ENCODE results near the gene RGL1. TPM values are rescaled to one million over a fixed set of nuclear protein-coding genes. Genes with fewer than 3 reads are reported as not detected.

RGL1 gene
- total RNA-seq, 1 donor from 2014 or later, result 5.9 TPM

DNA sequence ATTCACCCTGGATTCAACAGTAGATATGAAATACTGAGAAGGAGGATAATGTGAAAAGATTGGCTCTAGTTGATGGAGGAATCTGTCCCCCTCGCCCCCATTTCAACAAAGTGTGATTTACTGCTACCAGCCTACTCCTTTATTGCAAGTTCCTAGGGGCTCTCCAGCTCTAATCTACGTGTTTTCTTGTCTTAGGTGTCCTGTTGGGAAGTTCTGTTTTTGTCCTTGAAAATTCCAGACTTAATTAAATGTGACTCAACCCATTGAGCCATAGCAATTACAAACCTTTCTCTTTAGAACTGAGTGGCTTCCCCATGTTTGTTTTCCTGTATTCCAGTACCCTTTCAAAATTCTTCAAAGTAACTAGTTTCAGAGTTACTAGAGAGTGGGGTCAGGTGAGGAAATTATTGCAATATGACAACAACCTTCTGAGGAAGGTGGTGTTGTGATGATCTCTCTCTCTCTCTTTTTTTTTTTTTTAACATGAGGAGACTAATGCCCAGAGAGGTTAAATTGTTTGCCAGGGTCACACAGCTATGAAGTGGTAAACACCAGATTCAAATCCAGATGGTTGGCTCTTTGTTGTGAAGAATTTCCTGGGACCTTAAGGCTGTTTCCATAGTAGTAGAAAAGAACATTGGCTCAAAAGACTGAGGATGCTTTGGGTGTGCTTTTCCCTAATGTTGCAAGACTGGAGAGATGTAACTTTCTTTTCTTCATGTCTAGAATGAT, 3.5 kb downstream of the RGL1 start:
- H3K4me1 Mint-ChIP-seq (ENCODE audit: low read depth), result peaks cover 20% of the 10 kb centered on the region
- no peaks in the 10 kb centered on the region for H3K36me3 Mint-ChIP-seq (ENCODE audit: insufficient read depth)
- DNase-seq (ENCODE audit: low spot score, unreplicated experiment), result no peak
- H3K4me3 Mint-ChIP-seq (ENCODE audit: low read depth), result no peak overlapping the region
- TF ChIP-seq, protein P1, sequence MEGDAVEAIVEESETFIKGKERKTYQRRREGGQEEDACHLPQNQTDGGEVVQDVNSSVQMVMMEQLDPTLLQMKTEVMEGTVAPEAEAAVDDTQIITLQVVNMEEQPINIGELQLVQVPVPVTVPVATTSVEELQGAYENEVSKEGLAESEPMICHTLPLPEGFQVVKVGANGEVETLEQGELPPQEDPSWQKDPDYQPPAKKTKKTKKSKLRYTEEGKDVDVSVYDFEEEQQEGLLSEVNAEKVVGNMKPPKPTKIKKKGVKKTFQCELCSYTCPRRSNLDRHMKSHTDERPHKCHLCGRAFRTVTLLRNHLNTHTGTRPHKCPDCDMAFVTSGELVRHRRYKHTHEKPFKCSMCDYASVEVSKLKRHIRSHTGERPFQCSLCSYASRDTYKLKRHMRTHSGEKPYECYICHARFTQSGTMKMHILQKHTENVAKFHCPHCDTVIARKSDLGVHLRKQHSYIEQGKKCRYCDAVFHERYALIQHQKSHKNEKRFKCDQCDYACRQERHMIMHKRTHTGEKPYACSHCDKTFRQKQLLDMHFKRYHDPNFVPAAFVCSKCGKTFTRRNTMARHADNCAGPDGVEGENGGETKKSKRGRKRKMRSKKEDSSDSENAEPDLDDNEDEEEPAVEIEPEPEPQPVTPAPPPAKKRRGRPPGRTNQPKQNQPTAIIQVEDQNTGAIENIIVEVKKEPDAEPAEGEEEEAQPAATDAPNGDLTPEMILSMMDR (IDR thresholded peaks at IDR 0.05; ENCODE audit: unreplicated experiment), result no peak
- H3K27ac Mint-ChIP-seq, result no peak overlapping the region
- no peaks in the 10 kb centered on the region for H3K9me3 Mint-ChIP-seq (ENCODE audit: low read depth)
- H3K27me3 Mint-ChIP-seq, result peaks cover 6% of the 10 kb centered on the region

- Mint-ChIP-seq H3K27me3 (peaks cover 6% of the 10 kb centered on the region), H3K9me3 (ENCODE audit: low read depth) (no peaks in the 10 kb centered on the region), H3K27ac (no peak overlapping the region), H3K4me3 (ENCODE audit: low read depth) (no peak overlapping the region), H3K4me1 (ENCODE audit: low read depth) (peaks cover 22% of the 10 kb centered on the region), H3K36me3 (ENCODE audit: insufficient read depth) (no peaks in the 10 kb centered on the region)
- TF ChIP-seq, protein P1 (IDR thresholded peaks at IDR 0.05; ENCODE audit: unreplicated experiment), result no peak
- no peak for DNase-seq (ENCODE audit: low spot score, unreplicated experiment)
These were observed 5.2 kb downstream of the RGL1 start for GRCh38 chr1:183810121-183810520.

DNA sequence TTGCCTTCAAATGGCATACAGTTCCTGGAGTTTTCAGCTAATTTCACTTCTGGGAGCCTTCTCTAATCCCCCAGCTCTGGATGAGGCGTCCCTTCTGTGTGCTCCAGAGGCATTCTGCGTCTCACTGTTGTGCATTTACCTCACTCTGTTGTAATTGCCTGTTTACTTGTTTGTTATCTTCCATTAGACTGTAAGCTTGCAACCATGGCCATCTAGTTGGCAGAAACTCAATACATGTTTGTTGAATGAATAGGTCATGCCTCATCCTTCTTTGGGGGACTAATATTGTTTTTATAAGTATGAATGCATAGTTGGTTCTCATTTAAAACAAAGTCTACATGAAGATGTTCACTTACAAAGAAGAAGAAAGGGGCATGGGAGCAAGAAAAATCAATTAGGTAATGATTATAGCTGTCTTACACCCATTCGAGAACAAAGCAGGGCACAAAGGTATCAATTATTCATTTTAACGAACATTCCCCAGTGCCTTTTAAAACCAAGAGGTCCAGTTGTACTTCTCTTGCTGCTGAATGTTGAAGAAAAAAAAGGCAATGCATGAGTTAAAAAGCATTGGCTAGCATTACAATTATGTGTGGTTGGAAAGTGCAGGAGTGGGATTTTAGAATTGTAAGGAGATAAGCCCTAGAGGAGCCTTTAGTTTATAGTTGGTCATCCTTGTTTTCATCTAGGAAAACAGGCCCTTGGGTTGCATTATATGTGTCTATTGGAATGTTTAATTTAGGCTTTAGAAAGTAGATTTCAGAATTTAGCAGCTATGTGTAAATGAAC, 6.0 kb downstream of the RGL1 start:
- H3K27ac Mint-ChIP-seq, result no peak overlapping the region
- H3K9me3 Mint-ChIP-seq (ENCODE audit: low read depth), result no peaks in the 10 kb centered on the region
- TF ChIP-seq, protein P1 (IDR thresholded peaks at IDR 0.05; ENCODE audit: unreplicated experiment), result no peak
- no peak overlapping the region for H3K4me3 Mint-ChIP-seq (ENCODE audit: low read depth)
- peaks cover 6% of the 10 kb centered on the region for H3K27me3 Mint-ChIP-seq
- no peak for DNase-seq (ENCODE audit: low spot score, unreplicated experiment)
- no peaks in the 10 kb centered on the region for H3K36me3 Mint-ChIP-seq (ENCODE audit: insufficient read depth)
- H3K4me1 Mint-ChIP-seq (ENCODE audit: low read depth), result peaks cover 19% of the 10 kb centered on the region

- Mint-ChIP-seq H3K27me3 (no peaks in the 10 kb centered on the region), H3K4me3 (ENCODE audit: low read depth) (no peak overlapping the region), H3K36me3 (ENCODE audit: insufficient read depth) (no peaks in the 10 kb centered on the region), H3K4me1 (ENCODE audit: low read depth) (peaks cover 11% of the 10 kb centered on the region), H3K27ac (no peak overlapping the region), H3K9me3 (ENCODE audit: low read depth) (no peaks in the 10 kb centered on the region)
- TF ChIP-seq, protein P1 (IDR thresholded peaks at IDR 0.05; ENCODE audit: unreplicated experiment), result no peak
- no peak for DNase-seq (ENCODE audit: low spot score, unreplicated experiment)
These were observed 7.2 kb downstream of the RGL1 start for GRCh38 chr1:183812128-183812527.

- Mint-ChIP-seq H3K9me3 (ENCODE audit: low read depth) (no peaks in the 10 kb centered on the region), H3K27ac (peak overlapping the region; percentile 57), H3K27me3 (no peaks in the 10 kb centered on the region), H3K4me3 (ENCODE audit: low read depth) (no peak overlapping the region), H3K4me1 (ENCODE audit: low read depth) (peaks cover 13% of the 10 kb centered on the region), H3K36me3 (ENCODE audit: insufficient read depth) (no peaks in the 10 kb centered on the region)
- no peak for DNase-seq (ENCODE audit: low spot score, unreplicated experiment)
- TF ChIP-seq, protein P1 (IDR thresholded peaks at IDR 0.05; ENCODE audit: unreplicated experiment), result no peak
These were observed 8.0 kb downstream of the RGL1 start for GRCh38 chr1:183812686-183813569.
